ENCODE data around the gene OPCML.
A peak's percentile ranks its signal among the peaks of the same experiment; 100 is the strongest.

Gene OPCML

GRCh38 chr11:133164986-133165385 lies 367.3 kb downstream of the OPCML start:
- DNase-seq = no peak

- DNase-seq = no peak
Measured at GRCh38 chr11:133163463-133164419, 368.6 kb downstream of the OPCML start.

GRCh38 chr11:133162227-133162626 lies 370.1 kb downstream of the OPCML start:
- no peak for DNase-seq

GRCh38 chr11:133160754-133161153 lies 371.5 kb downstream of the OPCML start:
- no peak for DNase-seq

- no peak for DNase-seq
Measured at GRCh38 chr11:133156986-133157745, 375.1 kb downstream of the OPCML start.

GRCh38 chr11:133154781-133155180 lies 377.5 kb downstream of the OPCML start:
- DNase-seq = no peak

GRCh38 chr11:133154076-133154475 lies 378.2 kb downstream of the OPCML start:
- DNase-seq = no peak

- DNase-seq = no peak
Measured at GRCh38 chr11:133153031-133153430, 379.3 kb downstream of the OPCML start.

- no peak for DNase-seq
Measured at GRCh38 chr11:133149698-133150097, 382.6 kb downstream of the OPCML start.

GRCh38 chr11:133147625-133148024 lies 384.7 kb downstream of the OPCML start:
- DNase-seq = no peak

GRCh38 chr11:133146697-133147306 lies 385.5 kb downstream of the OPCML start:
- DNase-seq = no peak

- no peak for DNase-seq
Measured at GRCh38 chr11:133137939-133138338, 394.4 kb downstream of the OPCML start.

GRCh38 chr11:133137270-133137669 lies 395.0 kb downstream of the OPCML start:
- no peak for DNase-seq

GRCh38 chr11:133136376-133136775 lies 395.9 kb downstream of the OPCML start:
- no peak for DNase-seq

- DNase-seq = peak; percentile 76
Measured at GRCh38 chr11:133134314-133135173, 397.8 kb downstream of the OPCML start.

GRCh38 chr11:133133606-133134005 lies 398.7 kb downstream of the OPCML start:
- DNase-seq = no peak

GRCh38 chr11:133133050-133133449 lies 399.3 kb downstream of the OPCML start:
- DNase-seq = no peak

GRCh38 chr11:133127741-133128140 lies 404.6 kb downstream of the OPCML start:
- no peak for DNase-seq

- no peak for DNase-seq
Measured at GRCh38 chr11:133123796-133124195, 408.5 kb downstream of the OPCML start.

GRCh38 chr11:133123366-133123765 lies 408.9 kb downstream of the OPCML start:
- no peak for DNase-seq

- no peak for DNase-seq
Measured at GRCh38 chr11:133122256-133122655, 410.0 kb downstream of the OPCML start.

GRCh38 chr11:133118563-133119268 lies 413.6 kb downstream of the OPCML start:
- DNase-seq = no peak
